Heart left ventricle (tissue), 13 donors: ENCODE measurements around the gene LIN54.
"Not testable (repeated sequence)": the region's sequence is repeated elsewhere in the genome, so short reads cannot be mapped to it uniquely, and the experiment has no call there.

Experiments used
- POLR2A ChIP-seq, 2 donors: fragments of 450-650 bp; IDR thresholded peaks; one replicate each; pipeline ENCODE4 v1.6.1; 2017; ENCODE audit warnings: antibody characterized with exemption in 2 of 2, mild to moderate bottlenecking in 2 of 2, moderate library complexity in 2 of 2
- TF ChIP-seq, protein P1 (sequence below), 12 donors: fragments of 200-600 bp; sonication (generic) in 4 of 12; IDR thresholded peaks; one replicate each; pipeline versions ENCODE4 v1.5.0 to v1.8.0; 2018 to 2022; ENCODE audit warnings: antibody characterized with exemption in 12 of 12, mild to moderate bottlenecking in 5 of 12
- donor health status: ischemic (EF 13 %, LVEDD 7.1; RV severe dilation, severe dysfunction).
- donor health status: DM: no; HTN: yes; CAD: no.
- donor health status: DM: no; HTN: no; CAD: no.
- donor health status: ischemic (EF 25% LVEDD 6.9; RV normal size, moderate dysfunction).
- donor health status: ischemic (EF 25% LVEDD 5.7; RV mildly dilated, moderate dysfunction).
- donor health status: ischemic (EF 35%, LVEDD 5.7; RV mildly dilated, moderate dysfunction).
- donor health status: nonischemic (EF 11% LVEDD 7.7; RV severe dilation, severe dysfunction).
- donor health status: DM: yes; HTN: yes; CAD: no.
- donor health status: PGD.
- donor health status: ischemic (EF 29% LVEDD 5.4; RV normal size, mild dysfunction).
- donor health status: nonischemic (EF 23%, LVEDD 6.1; RV moderate dilation, normal function).

- not testable (repeated sequence) for TF ChIP-seq POLR2A (IDR thresholded peaks at IDR 0.05)
- TF ChIP-seq, protein P1, sequence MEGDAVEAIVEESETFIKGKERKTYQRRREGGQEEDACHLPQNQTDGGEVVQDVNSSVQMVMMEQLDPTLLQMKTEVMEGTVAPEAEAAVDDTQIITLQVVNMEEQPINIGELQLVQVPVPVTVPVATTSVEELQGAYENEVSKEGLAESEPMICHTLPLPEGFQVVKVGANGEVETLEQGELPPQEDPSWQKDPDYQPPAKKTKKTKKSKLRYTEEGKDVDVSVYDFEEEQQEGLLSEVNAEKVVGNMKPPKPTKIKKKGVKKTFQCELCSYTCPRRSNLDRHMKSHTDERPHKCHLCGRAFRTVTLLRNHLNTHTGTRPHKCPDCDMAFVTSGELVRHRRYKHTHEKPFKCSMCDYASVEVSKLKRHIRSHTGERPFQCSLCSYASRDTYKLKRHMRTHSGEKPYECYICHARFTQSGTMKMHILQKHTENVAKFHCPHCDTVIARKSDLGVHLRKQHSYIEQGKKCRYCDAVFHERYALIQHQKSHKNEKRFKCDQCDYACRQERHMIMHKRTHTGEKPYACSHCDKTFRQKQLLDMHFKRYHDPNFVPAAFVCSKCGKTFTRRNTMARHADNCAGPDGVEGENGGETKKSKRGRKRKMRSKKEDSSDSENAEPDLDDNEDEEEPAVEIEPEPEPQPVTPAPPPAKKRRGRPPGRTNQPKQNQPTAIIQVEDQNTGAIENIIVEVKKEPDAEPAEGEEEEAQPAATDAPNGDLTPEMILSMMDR (IDR thresholded peaks at IDR 0.05): not testable (repeated sequence)
These were observed 7.4 kb downstream of the LIN54 start for GRCh38 chr4:83003044-83003791.
